Rectal smooth muscle tissue (tissue), 1 donor: ENCODE results near the gene CACNA1S.

Source experiments
- H3K27ac ChIP-seq: one replicate; pipeline ENCODE4 v1.7.0; 2013; ENCODE audit warnings: low read depth, low read length, inconsistent platforms
- H3K27me3 ChIP-seq: one replicate; pipeline ENCODE4 v1.7.0; 2013; ENCODE audit warnings: low read length; ENCODE audit not compliant: control insufficient read depth, insufficient read depth
- H3K36me3 ChIP-seq: one replicate; pipeline ENCODE4 v1.7.0; 2013; ENCODE audit warnings: low read length; ENCODE audit not compliant: control insufficient read depth, insufficient read depth
- H3K4me1 ChIP-seq: one replicate; pipeline ENCODE4 v1.7.0; 2013; ENCODE audit warnings: low read length; ENCODE audit not compliant: control insufficient read depth, insufficient read depth
- H3K4me3 ChIP-seq: one replicate; pipeline ENCODE4 v1.7.0; 2013; ENCODE audit warnings: low read length
- H3K9ac ChIP-seq: one replicate; pipeline ENCODE4 v1.7.0; 2013; ENCODE audit warnings: low read length

Gene CACNA1S

GRCh38 chr1:201123866-201124265 lies 11.6 kb upstream of the CACNA1S start:
- no peak overlapping the region for H3K4me3 ChIP-seq
- no peak overlapping the region for H3K9ac ChIP-seq
- H3K4me1 ChIP-seq, result no peaks in the 10 kb centered on the region
- no peaks in the 10 kb centered on the region for H3K27me3 ChIP-seq
- no peaks in the 10 kb centered on the region for H3K36me3 ChIP-seq
- H3K27ac ChIP-seq, result no peak overlapping the region

DNA sequence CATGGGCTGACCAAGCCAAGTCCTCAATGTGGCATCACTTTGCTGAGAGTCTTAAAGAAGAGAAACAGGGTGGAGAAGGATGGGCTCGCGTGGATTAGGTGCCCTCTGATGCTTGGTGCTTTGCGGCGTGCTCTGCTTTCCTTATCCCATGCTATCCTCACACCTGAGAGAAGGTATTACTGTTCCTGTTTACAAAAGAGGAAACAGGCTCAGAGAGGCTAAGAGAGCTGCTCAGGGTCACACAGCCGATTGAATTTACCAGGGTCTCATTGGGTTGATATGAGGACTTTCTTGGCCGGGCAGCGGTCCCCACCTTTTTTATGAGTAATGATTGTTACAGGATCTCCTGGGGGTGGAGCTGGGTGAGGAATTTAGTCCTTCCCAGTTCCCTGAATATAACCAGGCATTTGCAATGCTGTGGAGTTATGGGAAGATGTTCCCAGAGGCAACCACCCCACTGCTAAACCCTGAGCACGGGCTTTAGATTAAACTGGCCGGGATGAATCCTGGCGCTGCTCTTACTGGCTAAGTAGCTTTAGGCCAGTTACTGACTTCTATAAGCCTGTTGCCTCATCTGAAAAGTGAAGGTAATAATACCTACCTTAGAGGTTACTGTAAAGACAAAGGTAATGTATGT lies 10.2 kb upstream of the CACNA1S start:
- H3K4me3 ChIP-seq, result no peak overlapping the region
- H3K9ac ChIP-seq, result no peak overlapping the region
- H3K36me3 ChIP-seq, result no peaks in the 10 kb centered on the region
- H3K4me1 ChIP-seq, result no peaks in the 10 kb centered on the region
- no peaks in the 10 kb centered on the region for H3K27me3 ChIP-seq
- no peak overlapping the region for H3K27ac ChIP-seq

- H3K27me3 ChIP-seq, result no peaks in the 10 kb centered on the region
- H3K4me3 ChIP-seq, result no peak overlapping the region
- no peaks in the 10 kb centered on the region for H3K36me3 ChIP-seq
- H3K27ac ChIP-seq, result no peak overlapping the region
- H3K9ac ChIP-seq, result no peak overlapping the region
- H3K4me1 ChIP-seq, result no peaks in the 10 kb centered on the region
Observed at GRCh38 chr1:201119206-201120197, 7.3 kb upstream of the CACNA1S start.

DNA sequence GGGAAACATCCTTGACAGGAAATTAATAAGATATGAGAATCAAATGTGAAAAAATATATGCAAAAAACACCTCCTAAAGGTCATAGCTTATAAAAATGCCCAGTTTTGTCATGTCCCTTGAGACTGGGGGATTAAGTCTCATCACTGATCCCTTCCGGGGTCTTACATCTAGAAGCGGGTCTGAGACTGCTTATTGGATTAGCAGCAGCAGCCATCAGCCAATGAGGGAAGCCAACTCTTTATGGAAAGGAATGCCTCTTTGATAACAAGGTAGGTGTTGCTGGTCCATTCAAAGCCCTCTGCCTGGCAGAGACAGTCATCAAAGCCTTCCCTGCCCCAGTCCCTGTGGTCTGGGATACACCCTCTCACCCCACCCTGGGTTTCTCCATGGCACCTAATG lies 3.9 kb upstream of the CACNA1S start:
- no peak overlapping the region for H3K4me3 ChIP-seq
- H3K27ac ChIP-seq, result no peak overlapping the region
- no peaks in the 10 kb centered on the region for H3K36me3 ChIP-seq
- no peak overlapping the region for H3K9ac ChIP-seq
- peaks cover 5% of the 10 kb centered on the region for H3K27me3 ChIP-seq
- H3K4me1 ChIP-seq, result no peaks in the 10 kb centered on the region

- H3K36me3 ChIP-seq, result no peaks in the 10 kb centered on the region
- no peak overlapping the region for H3K4me3 ChIP-seq
- H3K27me3 ChIP-seq, result peaks cover 5% of the 10 kb centered on the region
- no peaks in the 10 kb centered on the region for H3K4me1 ChIP-seq
- no peak overlapping the region for H3K27ac ChIP-seq
- no peak overlapping the region for H3K9ac ChIP-seq
Observed at GRCh38 chr1:201115390-201115937, 3.2 kb upstream of the CACNA1S start.

DNA sequence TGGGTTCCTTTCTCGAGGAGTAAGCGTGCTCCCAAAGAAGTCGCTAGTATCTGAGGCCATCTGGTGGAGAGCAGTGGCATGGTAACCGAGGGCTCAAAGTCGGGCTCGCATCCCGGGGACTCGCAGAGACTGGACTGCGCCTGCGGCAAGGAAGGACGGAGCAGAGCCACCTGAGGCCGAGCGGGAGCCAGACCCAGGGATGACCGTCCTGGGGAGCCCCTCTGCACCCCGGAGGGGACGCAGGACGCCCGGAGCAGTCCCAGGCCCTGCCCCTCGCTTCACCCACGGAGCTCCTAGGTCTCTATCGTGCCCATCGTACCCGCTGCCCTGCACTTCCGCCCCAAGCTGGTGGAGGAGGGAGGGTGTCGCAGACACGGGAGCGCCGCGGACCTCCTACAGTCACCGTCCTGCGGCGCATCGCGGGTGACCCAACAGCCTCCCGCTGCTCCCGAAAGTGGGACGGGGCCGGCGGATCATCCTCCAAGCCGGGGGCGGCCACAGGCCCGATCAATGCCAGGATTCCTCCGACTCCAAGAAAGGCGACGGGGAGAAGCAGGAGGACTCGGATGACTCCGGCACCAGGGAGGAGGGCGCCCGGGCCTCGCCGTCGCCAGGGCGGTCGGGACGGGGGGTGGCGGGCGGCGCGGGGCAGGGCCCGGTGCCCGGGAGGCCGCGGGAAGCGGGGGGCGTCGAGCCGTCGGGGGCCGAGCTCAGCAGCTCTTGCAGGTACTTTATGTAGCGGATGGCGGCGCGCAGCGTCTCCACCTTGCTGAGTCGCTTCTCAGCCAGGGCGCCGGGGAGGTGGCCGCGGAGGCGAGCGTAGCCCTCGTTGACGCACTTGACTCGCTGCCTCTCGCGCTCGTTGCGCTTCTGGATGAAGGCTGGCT lies 2.3 kb upstream of the CACNA1S start:
- Histone ChIP-seq H3K27ac (no peak overlapping the region), H3K27me3 (peaks cover 5% of the 10 kb centered on the region), H3K4me3 (peak overlapping the region; percentile 81), H3K4me1 (no peaks in the 10 kb centered on the region), H3K9ac (no peak overlapping the region), H3K36me3 (no peaks in the 10 kb centered on the region)

GRCh38 chr1:201113451-201114244 lies 1.4 kb upstream of the CACNA1S start:
- no peak overlapping the region for H3K9ac ChIP-seq

DNA sequence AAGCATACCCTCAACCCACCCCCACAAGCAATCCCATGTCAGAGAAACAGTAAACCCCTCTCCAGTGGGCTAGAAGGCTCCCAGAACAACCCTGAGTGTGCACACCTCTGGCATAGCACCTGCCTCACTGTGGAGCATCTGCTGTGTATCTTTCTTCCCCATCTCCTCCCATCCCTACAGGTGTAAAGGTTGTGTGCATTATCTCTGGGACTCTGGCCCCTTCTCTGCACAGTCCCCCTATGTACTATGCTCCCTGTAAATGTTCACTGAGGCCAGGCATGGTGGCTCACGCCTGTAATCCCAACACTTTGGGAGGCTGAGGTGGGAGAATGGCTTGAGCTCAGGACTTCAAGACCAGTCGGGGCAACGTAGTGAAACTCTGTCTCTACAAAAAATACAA lies 700 bp upstream of the CACNA1S start:
- no peaks in the 10 kb centered on the region for H3K4me1 ChIP-seq
- no peak overlapping the region for H3K4me3 ChIP-seq
- no peaks in the 10 kb centered on the region for H3K36me3 ChIP-seq
- H3K27ac ChIP-seq, result no peak overlapping the region
- H3K27me3 ChIP-seq, result peaks cover 5% of the 10 kb centered on the region
- H3K9ac ChIP-seq, result no peak overlapping the region

More at GRCh38 chr1:201113451-201114244, 1.4 kb upstream of the CACNA1S start:
- H3K27me3 ChIP-seq, result peaks cover 5% of the 10 kb centered on the region
- no peaks in the 10 kb centered on the region for H3K36me3 ChIP-seq
- H3K27ac ChIP-seq, result no peak overlapping the region
- H3K4me3 ChIP-seq, result peak overlapping the region; percentile 81
- H3K4me1 ChIP-seq, result no peaks in the 10 kb centered on the region

GRCh38 chr1:201111672-201112071 lies 554 bp downstream of the CACNA1S start:
- Histone ChIP-seq H3K9ac (no peak overlapping the region), H3K4me1 (no peaks in the 10 kb centered on the region), H3K36me3 (no peaks in the 10 kb centered on the region), H3K27me3 (peaks cover 5% of the 10 kb centered on the region), H3K27ac (no peak overlapping the region), H3K4me3 (no peak overlapping the region)

DNA sequence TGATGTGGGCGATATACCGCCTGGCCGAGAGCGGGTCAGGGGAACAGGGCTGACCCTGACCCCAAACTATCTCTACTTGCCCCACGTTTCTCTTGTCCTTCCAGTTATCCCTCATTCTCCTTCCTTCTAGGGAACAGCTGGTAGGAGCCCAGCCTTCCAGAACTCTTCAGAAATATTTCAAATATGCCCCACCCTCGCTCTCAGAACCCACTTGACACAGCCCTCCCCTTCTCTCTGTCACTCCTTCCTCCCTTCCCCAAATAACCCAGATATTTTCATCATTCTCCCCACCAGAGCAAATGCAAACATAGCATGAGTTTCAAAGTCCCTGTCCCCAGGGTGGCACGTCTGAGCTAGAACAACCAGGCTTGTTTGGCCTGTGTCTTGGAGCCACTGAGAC lies 1.1 kb downstream of the CACNA1S start:
- Histone ChIP-seq H3K4me1 (no peaks in the 10 kb centered on the region), H3K27me3 (peaks cover 5% of the 10 kb centered on the region), H3K4me3 (no peak overlapping the region), H3K36me3 (no peaks in the 10 kb centered on the region), H3K9ac (no peak overlapping the region), H3K27ac (no peak overlapping the region)

GRCh38 chr1:201110616-201111015 lies 1.6 kb downstream of the CACNA1S start:
- no peak overlapping the region for H3K27ac ChIP-seq
- no peak overlapping the region for H3K4me3 ChIP-seq
- no peak overlapping the region for H3K9ac ChIP-seq
- no peaks in the 10 kb centered on the region for H3K36me3 ChIP-seq
- no peaks in the 10 kb centered on the region for H3K4me1 ChIP-seq
- H3K27me3 ChIP-seq, result peaks cover 5% of the 10 kb centered on the region
